A673 (cell line): ENCODE results near the gene ABCF1. TPM values are rescaled to one million over a fixed set of nuclear protein-coding genes. Genes with fewer than 3 reads are reported as not detected.

ENCODE experiments used
- BruUV-seq: library from RNA; stranded (reverse); fragments of 400-500 nt; replicated peaks from 2 replicates; lab custom pipeline; 2021; lab: Mats Ljungman, UMichigan
- CTCF ChIA-PET: fragments of 300-600 bp; sonication (Branson Sonifier 250); formaldehyde crosslinking; loops from one replicate; lab custom pipeline; 2022; ENCODE audit warnings: antibody characterized with exemption; lab: Charles Lee
- POLR2A ChIA-PET: fragments of 300-600 bp; sonication (Branson Sonifier 250); formaldehyde crosslinking; loops from one replicate; lab custom pipeline; 2022; ENCODE audit warnings: antibody characterized with exemption; ENCODE audit not compliant: low non-redundant PET; lab: Charles Lee
- DNase-seq: peaks from one replicate; pipeline ENCODE4 v3.0.0-alpha.2; 2015; ENCODE audit warnings: low spot score
- H3K27ac ChIP-seq: fragments of 200-600 bp; sonication (generic); 2 replicates; pipeline ENCODE4 v1.5.1; 2016; ENCODE audit warnings: mixed run types, low read depth, mild to moderate bottlenecking, mixed read lengths, antibody characterized with exemption, low read length; ENCODE audit not compliant: poor library complexity, severe bottlenecking
- H3K27me3 ChIP-seq: fragments of 200-600 bp; sonication (generic); replicated peaks from 2 replicates; pipeline ENCODE4 v1.6.1; 2017; ENCODE audit warnings: mixed run types, low read depth, mild to moderate bottlenecking, mixed read lengths, antibody characterized with exemption, low read length; ENCODE audit not compliant: insufficient read depth, poor library complexity
- H3K36me3 ChIP-seq: fragments of 200-600 bp; sonication (generic); 2 replicates; pipeline ENCODE4 v1.6.1; 2016; ENCODE audit warnings: mixed run types, mild to moderate bottlenecking, mixed read lengths, antibody characterized with exemption, low read length; ENCODE audit not compliant: insufficient read depth, poor library complexity, severe bottlenecking
- H3K4me1 ChIP-seq: fragments of 200-600 bp; sonication (generic); 2 replicates; pipeline ENCODE4 v1.6.1; 2017; ENCODE audit warnings: mixed run types, mild to moderate bottlenecking, mixed read lengths, antibody characterized with exemption, low read length; ENCODE audit not compliant: insufficient read depth, poor library complexity, severe bottlenecking
- H3K4me3 ChIP-seq: fragments of 200-600 bp; sonication (generic); 2 replicates; pipeline ENCODE4 v1.5.1; 2016; ENCODE audit warnings: low read depth, mixed run types, mild to moderate bottlenecking, mixed read lengths, low read length; ENCODE audit not compliant: poor library complexity, severe bottlenecking
- H3K9me3 ChIP-seq: fragments of 200-600 bp; sonication (generic); 2 replicates; pipeline ENCODE4 v1.6.1; 2016; ENCODE audit warnings: mixed run types, low read depth, mild to moderate bottlenecking, mixed read lengths, antibody characterized with exemption, low read length; ENCODE audit not compliant: poor library complexity, severe bottlenecking
- CTCF ChIP-seq: fragments of 300-800, 200-600 bp; sonication (generic); conservative IDR thresholded peaks from 2 replicates; pipeline ENCODE4 v1.5.1; 2017; ENCODE audit warnings: low read depth, mild to moderate bottlenecking, antibody characterized with exemption, low read length, moderate library complexity, mixed read lengths
- EZH2 ChIP-seq: fragments of 200-600 bp; sonication (generic); IDR thresholded peaks from 2 replicates; pipeline ENCODE4 v1.6.1; 2017; ENCODE audit warnings: borderline replicate concordance, low read depth, mild to moderate bottlenecking, mixed read lengths, antibody characterized with exemption, low read length; ENCODE audit not compliant: poor library complexity, severe bottlenecking
- intact Hi-C: fragments of 100-400 bp; cut with micrococcal nuclease; formaldehyde crosslinking; loops from one replicate; pipeline ENCODE4 v1.10.0; 2022; ENCODE audit not compliant: unreplicated experiment
- total RNA-seq: library from RNA; stranded (reverse); gene quantifications from 2 replicates; pipeline ENCODE4 v1.2.3, GENCODE V29; 2021

Gene ABCF1
- total RNA-seq, 1 experiment from 2014 or later: 119 TPM

- no peak for TF ChIP-seq EZH2
- no peak for TF ChIP-seq CTCF
- no peaks in the 10 kb centered on the region for H3K9me3 ChIP-seq
- POLR2A ChIA-PET: no interaction called here
- H3K27me3 ChIP-seq: no peaks in the 10 kb centered on the region
- H3K4me3 ChIP-seq: no peak overlapping the region
- CTCF ChIA-PET: no interaction called here
- H3K27ac ChIP-seq: no peak overlapping the region
- H3K4me1 ChIP-seq: no peaks in the 10 kb centered on the region
- DNase-seq: no peak
- no TSS peak for BruUV-seq
- peaks cover 32% of the 10 kb centered on the region for H3K36me3 ChIP-seq
- intact Hi-C loops: no loop called here
Measured at GRCh38 chr6:30548375-30548774, 22.9 kb upstream of the ABCF1 start.

GRCh38 chr6:30554404-30554803 is 16.8 kb upstream of the ABCF1 start:
- H3K36me3 ChIP-seq: peaks cover 50% of the 10 kb centered on the region
- H3K27ac ChIP-seq: no peak overlapping the region
- intact Hi-C loops: loop anchor here (10.0 kb wide), 1 partner anchor 330 kb away; the partner anchor contains the start of gene DDR1
- no TSS peak for BruUV-seq
- ChIA-PET CTCF (interaction anchor here (1.3 kb wide), 1 partner anchor 10 kb away, joined by 3 read pairs; no protein-coding TSS in a partner anchor), POLR2A (no interaction called here)
- no peak for DNase-seq
- no peaks in the 10 kb centered on the region for H3K9me3 ChIP-seq
- TF ChIP-seq CTCF (no peak), EZH2 (no peak)
- no peaks in the 10 kb centered on the region for H3K27me3 ChIP-seq
- peak overlapping the region; percentile 61 for H3K4me3 ChIP-seq
- peaks cover 16% of the 10 kb centered on the region for H3K4me1 ChIP-seq

- DNase-seq: no peak
- no TSS peak for BruUV-seq
- no peaks in the 10 kb centered on the region for H3K9me3 ChIP-seq
- intact Hi-C loops: loop anchor here (10.0 kb wide), 1 partner anchor 330 kb away; the partner anchor contains the start of gene DDR1
- H3K4me3 ChIP-seq: peak overlapping the region; percentile 61
- H3K4me1 ChIP-seq: peaks cover 16% of the 10 kb centered on the region
- H3K27me3 ChIP-seq: no peaks in the 10 kb centered on the region
- peak overlapping the region; percentile 88 for H3K27ac ChIP-seq
- ChIA-PET POLR2A (no interaction called here), CTCF (interaction anchor here (0.6 to 1.2 kb wide), 3 partner anchors 10 to 73 kb away, joined by 3 to 10 read pairs (median 4); no protein-coding TSS in a partner anchor)
- TF ChIP-seq CTCF (no peak), EZH2 (no peak)
- peaks cover 53% of the 10 kb centered on the region for H3K36me3 ChIP-seq
Measured at GRCh38 chr6:30554962-30555815, 16.1 kb upstream of the ABCF1 start.
